ENCODE results near the gene CCDC137.

CCDC137 gene

GRCh38 chr17:81715872-81716673 is 49.5 kb downstream of the CCDC137 start:
- no peak for TF ChIP-seq CTCF (conservative IDR thresholded peaks at IDR 0.05)
- peak overlapping the region; percentile 94; the same call in 1 of the 2 replicates for H3K27ac ChIP-seq

DNA sequence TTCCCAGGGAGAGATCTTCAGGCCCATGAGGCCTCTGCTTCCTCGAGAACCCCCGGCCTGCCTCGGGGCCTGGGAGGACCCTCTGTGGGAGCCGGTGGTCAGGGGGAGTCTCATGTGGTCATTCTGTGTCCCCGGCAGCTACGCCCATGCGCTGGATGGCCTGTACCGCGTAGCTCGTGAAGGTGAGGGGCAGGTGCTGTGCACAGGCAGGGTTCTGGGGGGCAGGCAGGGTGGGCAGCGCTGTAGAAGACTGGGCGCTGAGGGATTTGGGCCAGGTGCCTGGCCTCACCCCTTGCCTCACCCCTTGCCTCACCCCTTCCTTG is 50.1 kb downstream of the CCDC137 start:
- no peak for TF ChIP-seq CTCF (conservative IDR thresholded peaks at IDR 0.05)

DNA sequence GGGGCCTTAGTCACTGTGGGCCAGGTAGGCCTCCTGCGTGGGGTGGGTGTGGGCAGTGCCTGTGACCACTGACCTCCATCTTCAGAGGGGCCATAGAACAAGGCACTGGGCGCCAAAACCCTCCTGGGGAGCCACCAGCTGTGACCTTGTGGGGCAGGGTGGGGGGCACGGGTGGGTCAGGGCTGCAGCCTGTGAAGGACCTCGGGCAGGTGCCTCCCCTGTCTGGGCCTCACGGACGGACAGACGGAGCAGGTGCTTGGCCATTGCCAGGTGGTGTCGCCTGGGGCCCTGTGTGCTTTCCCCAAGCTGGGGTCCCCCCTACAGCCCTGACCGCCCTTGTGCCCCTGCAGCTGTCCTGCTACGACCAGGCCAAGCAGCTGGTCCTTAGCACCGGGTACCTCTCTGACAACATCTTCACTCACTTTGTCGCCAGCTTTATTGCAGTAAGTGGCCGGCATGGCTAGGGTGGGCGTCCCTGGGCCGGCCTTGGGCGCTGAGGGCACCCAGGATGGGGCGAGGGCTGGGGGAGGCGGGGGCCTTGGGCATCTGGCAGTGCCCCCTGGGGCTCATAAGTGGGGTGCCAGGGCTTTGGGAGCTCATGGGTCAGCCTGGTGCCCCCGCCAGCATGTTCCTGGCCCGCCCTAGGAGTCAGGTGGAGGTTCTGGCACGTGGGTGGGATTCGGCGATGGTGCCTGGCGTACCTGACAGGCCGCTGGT is 50.7 kb downstream of the CCDC137 start:
- TF ChIP-seq CTCF (conservative IDR thresholded peaks at IDR 0.05): no peak
- H3K27ac ChIP-seq: no peak overlapping the region

More for the DNA sequence above, 50.1 kb downstream of the CCDC137 start:
- no peak overlapping the region for H3K27ac ChIP-seq

GRCh38 chr17:81717766-81718089 is 51.2 kb downstream of the CCDC137 start:
- TF ChIP-seq CTCF (conservative IDR thresholded peaks at IDR 0.05): no peak
- H3K27ac ChIP-seq: no peak overlapping the region

- no peak for TF ChIP-seq CTCF (conservative IDR thresholded peaks at IDR 0.05)
- H3K27ac ChIP-seq: peak overlapping the region; percentile 90
Measured at GRCh38 chr17:81719410-81720266, 53.1 kb downstream of the CCDC137 start.

- TF ChIP-seq CTCF (conservative IDR thresholded peaks at IDR 0.05): no peak
Measured at GRCh38 chr17:81720267-81721071, 53.9 kb downstream of the CCDC137 start.

More at GRCh38 chr17:81720267-81721071, 53.9 kb downstream of the CCDC137 start:
- peak overlapping the region; percentile 90 for H3K27ac ChIP-seq

Measured in VCaP (cell line).